HFF-Myc (cell line): ENCODE data around the gene ITIH2.

ENCODE experiments used
- DNase-seq: peaks from one replicate; pipeline ENCODE4 v3.0.0-alpha.2; 2011; ENCODE audit warnings: low read depth; ENCODE audit errors: extremely low read depth
- H3K4me3 ChIP-seq: replicated peaks from 2 replicates; pipeline ENCODE4 v1.5.1; 2011; ENCODE audit warnings: low read depth, mild to moderate bottlenecking, control low read depth, low read length
- CTCF ChIP-seq: IDR thresholded peaks from 2 replicates; pipeline ENCODE4 v1.5.1; 2012; ENCODE audit warnings: mild to moderate bottlenecking, low read depth, low read length, control low read depth; ENCODE audit errors: missing control alignments

ITIH2 gene

GRCh38 chr10:7787857-7788638, 84.9 kb downstream of the ITIH2 start, which contains the start of the genes ATP5F1C and KIN:
ATP5F1C (plus strand) TSS chr10:7788177; CDS start chr10:7788208, 31 bp downstream.
KIN (minus strand) TSS chr10:7787993; CDS start chr10:7787933, 60 bp downstream.
- DNase-seq: peak; percentile 88
- no peak for TF ChIP-seq CTCF

GRCh38 chr10:7788639-7789286, 85.6 kb downstream of the ITIH2 start:
- no peak for DNase-seq
- H3K4me3 ChIP-seq: peak overlapping the region; percentile 95
- no peak for TF ChIP-seq CTCF

More at GRCh38 chr10:7787857-7788638, 84.9 kb downstream of the ITIH2 start, which contains the start of the genes ATP5F1C and KIN:
- H3K4me3 ChIP-seq: peak within 1 kb of the TSS; percentile 95

GRCh38 chr10:7789390-7789789, 86.3 kb downstream of the ITIH2 start:
- DNase-seq: no peak
- no peak for TF ChIP-seq CTCF
- H3K4me3 ChIP-seq: peak overlapping the region; percentile 95

- H3K4me3 ChIP-seq: no peak overlapping the region
- no peak for DNase-seq
- TF ChIP-seq CTCF: no peak
These were observed 89.4 kb downstream of the ITIH2 start for GRCh38 chr10:7792541-7792940.

GRCh38 chr10:7794251-7795026, 91.3 kb downstream of the ITIH2 start:
- no peak overlapping the region for H3K4me3 ChIP-seq
- TF ChIP-seq CTCF: no peak
- DNase-seq: no peak

- TF ChIP-seq CTCF: no peak
- no peak for DNase-seq
- H3K4me3 ChIP-seq: no peak overlapping the region
These were observed 92.5 kb downstream of the ITIH2 start for GRCh38 chr10:7795605-7796004.
